ENCODE data around the gene PLOD2. TPM values are rescaled to one million over a fixed set of nuclear protein-coding genes. Genes with fewer than 3 reads are reported as not detected.

PLOD2 gene
- total RNA-seq, 1 donor from 2014 or later: 54.9 TPM

DNA sequence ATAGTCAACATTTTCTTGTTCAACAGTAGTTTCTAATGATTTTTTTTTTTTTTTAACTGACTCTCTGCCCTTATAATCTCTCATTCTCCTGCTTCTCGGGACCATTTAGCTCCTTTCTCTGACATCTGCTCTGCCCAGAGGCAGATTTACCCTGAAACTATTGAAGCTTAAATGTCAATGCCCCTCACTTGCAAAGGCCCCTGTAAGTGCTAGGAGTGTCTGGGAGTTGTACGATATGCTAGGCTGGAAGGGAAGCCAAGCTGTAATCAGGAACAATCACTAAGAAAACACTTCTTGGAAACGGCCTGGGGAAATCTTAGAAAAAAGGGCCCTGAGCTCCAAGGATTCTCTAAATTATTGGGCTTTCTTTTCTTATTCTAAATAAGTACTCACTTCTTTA, 5.8 kb upstream of the PLOD2 start:
- DNase-seq (ENCODE audit: low spot score, unreplicated experiment): no peak
- Mint-ChIP-seq H3K27ac (no peak overlapping the region), H3K9me3 (ENCODE audit: low read depth) (peaks cover 4% of the 10 kb centered on the region), H3K4me3 (ENCODE audit: low read depth) (no peak overlapping the region), H3K36me3 (ENCODE audit: insufficient read depth) (peaks cover 2% of the 10 kb centered on the region), H3K4me1 (ENCODE audit: low read depth) (peaks cover 26% of the 10 kb centered on the region), H3K27me3 (peaks cover 24% of the 10 kb centered on the region)
- no peak for TF ChIP-seq CTCF (IDR thresholded peaks at IDR 0.05; ENCODE audit: unreplicated experiment)

- H3K36me3 Mint-ChIP-seq (ENCODE audit: insufficient read depth): peaks cover 2% of the 10 kb centered on the region
These were observed 5.4 kb upstream of the PLOD2 start for GRCh38 chr3:146166415-146166821.

GRCh38 chr3:146165877-146166276, 4.9 kb upstream of the PLOD2 start:
- no peak overlapping the region for H3K27ac Mint-ChIP-seq
- peaks cover 4% of the 10 kb centered on the region for H3K9me3 Mint-ChIP-seq (ENCODE audit: low read depth)
- no peak for TF ChIP-seq CTCF (IDR thresholded peaks at IDR 0.05; ENCODE audit: unreplicated experiment)
- H3K36me3 Mint-ChIP-seq (ENCODE audit: insufficient read depth): peaks cover 2% of the 10 kb centered on the region
- no peak overlapping the region for H3K4me3 Mint-ChIP-seq (ENCODE audit: low read depth)
- peaks cover 24% of the 10 kb centered on the region for H3K27me3 Mint-ChIP-seq
- no peak for DNase-seq (ENCODE audit: low spot score, unreplicated experiment)
- peaks cover 28% of the 10 kb centered on the region for H3K4me1 Mint-ChIP-seq (ENCODE audit: low read depth)

More at GRCh38 chr3:146166415-146166821, 5.4 kb upstream of the PLOD2 start:
- peaks cover 28% of the 10 kb centered on the region for H3K4me1 Mint-ChIP-seq (ENCODE audit: low read depth)
- no peak for TF ChIP-seq CTCF (IDR thresholded peaks at IDR 0.05; ENCODE audit: unreplicated experiment)
- peaks cover 4% of the 10 kb centered on the region for H3K9me3 Mint-ChIP-seq (ENCODE audit: low read depth)
- H3K27ac Mint-ChIP-seq: no peak overlapping the region
- H3K27me3 Mint-ChIP-seq: peaks cover 24% of the 10 kb centered on the region
- DNase-seq (ENCODE audit: low spot score, unreplicated experiment): no peak
- H3K4me3 Mint-ChIP-seq (ENCODE audit: low read depth): no peak overlapping the region

GRCh38 chr3:146164971-146165769, 4.2 kb upstream of the PLOD2 start:
- no peak for TF ChIP-seq CTCF (IDR thresholded peaks at IDR 0.05; ENCODE audit: unreplicated experiment)
- Mint-ChIP-seq H3K9me3 (ENCODE audit: low read depth) (peaks cover 4% of the 10 kb centered on the region), H3K36me3 (ENCODE audit: insufficient read depth) (peaks cover 2% of the 10 kb centered on the region), H3K27ac (no peak overlapping the region), H3K27me3 (peaks cover 24% of the 10 kb centered on the region), H3K4me3 (ENCODE audit: low read depth) (no peak overlapping the region), H3K4me1 (ENCODE audit: low read depth) (peaks cover 28% of the 10 kb centered on the region)
- DNase-seq (ENCODE audit: low spot score, unreplicated experiment): no peak

DNA sequence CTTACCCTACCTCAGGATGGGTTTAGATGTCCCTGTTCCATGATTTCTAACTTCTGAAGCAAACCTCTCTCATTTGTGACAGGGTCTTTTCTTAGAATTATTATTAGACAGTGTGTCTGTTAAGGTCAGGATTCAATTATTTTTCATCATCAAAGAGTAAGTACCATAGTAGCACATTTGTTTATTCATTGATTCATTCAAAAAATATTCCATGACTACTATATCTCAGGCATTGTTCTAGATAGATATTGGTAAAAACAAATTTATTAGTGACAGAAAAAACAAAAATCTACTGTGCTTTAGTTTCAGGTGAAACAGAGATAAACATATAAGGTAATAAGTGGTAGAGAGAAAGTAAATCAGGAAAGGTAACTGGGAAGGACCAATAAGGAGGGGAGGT, 3.5 kb upstream of the PLOD2 start:
- peaks cover 2% of the 10 kb centered on the region for H3K36me3 Mint-ChIP-seq (ENCODE audit: insufficient read depth)
- peaks cover 29% of the 10 kb centered on the region for H3K4me1 Mint-ChIP-seq (ENCODE audit: low read depth)
- TF ChIP-seq CTCF (IDR thresholded peaks at IDR 0.05; ENCODE audit: unreplicated experiment): no peak
- peaks cover 4% of the 10 kb centered on the region for H3K9me3 Mint-ChIP-seq (ENCODE audit: low read depth)
- no peak overlapping the region for H3K27ac Mint-ChIP-seq
- H3K27me3 Mint-ChIP-seq: peaks cover 24% of the 10 kb centered on the region
- DNase-seq (ENCODE audit: low spot score, unreplicated experiment): no peak
- H3K4me3 Mint-ChIP-seq (ENCODE audit: low read depth): no peak overlapping the region
